Stimulated activated CD4-positive, alpha-beta T cell treated with anti-CD3 and anti-CD28 coated beads, Interleukin-4, amount 100 ng/mL, for 48 hours (primary cell): ENCODE data around the gene EDA.
"Not testable (repeated sequence)": the region's sequence is repeated elsewhere in the genome, so short reads cannot be mapped to it uniquely, and the experiment has no call there.

Experiments
- DNase-seq, 2 donors: peaks; one replicate each; pipeline ENCODE4 v3.0.0-alpha.2; 2020; ENCODE audit warnings: low read depth in 2 of 2

EDA gene

DNA sequence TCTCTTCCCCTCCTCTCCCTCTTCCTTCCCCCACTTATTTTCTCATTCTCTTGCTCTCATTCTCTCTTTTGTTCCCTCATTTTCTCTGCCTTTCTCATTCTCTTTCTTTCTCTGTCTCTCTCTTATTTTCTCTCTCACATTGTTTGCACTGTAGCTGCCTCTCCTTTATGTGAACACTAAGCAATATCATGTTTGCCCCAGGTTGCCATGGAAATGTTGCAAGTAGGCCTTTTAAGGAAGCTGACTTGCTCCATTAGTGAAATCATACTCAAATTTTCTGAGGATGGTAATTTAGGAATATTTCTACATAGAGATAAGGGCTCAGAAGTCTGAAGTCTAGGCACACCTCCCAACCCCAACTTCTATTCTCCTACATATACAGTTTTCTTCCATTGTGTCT, 130.1 kb downstream of the EDA start:
- DNase-seq = no peak

DNA sequence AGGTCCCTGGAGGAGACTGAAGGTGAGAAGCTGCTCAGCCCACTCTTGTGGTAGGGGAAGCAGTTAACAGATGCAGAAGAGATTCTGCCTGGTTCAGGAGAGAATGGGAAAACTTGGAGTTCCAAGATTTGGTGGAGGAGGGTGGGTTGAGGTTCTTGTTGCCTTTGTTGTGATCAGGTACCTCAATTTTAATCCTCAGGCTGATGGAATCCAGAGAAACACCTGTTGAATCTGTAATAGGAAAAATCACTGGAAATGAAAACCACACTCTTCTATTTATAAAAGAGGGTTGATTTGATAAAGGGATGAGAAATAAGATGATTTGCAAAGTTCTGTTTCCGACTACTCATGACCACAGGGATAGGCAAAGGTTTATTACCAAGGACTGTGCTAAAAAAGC, 132.1 kb downstream of the EDA start:
- DNase-seq = no peak

DNA sequence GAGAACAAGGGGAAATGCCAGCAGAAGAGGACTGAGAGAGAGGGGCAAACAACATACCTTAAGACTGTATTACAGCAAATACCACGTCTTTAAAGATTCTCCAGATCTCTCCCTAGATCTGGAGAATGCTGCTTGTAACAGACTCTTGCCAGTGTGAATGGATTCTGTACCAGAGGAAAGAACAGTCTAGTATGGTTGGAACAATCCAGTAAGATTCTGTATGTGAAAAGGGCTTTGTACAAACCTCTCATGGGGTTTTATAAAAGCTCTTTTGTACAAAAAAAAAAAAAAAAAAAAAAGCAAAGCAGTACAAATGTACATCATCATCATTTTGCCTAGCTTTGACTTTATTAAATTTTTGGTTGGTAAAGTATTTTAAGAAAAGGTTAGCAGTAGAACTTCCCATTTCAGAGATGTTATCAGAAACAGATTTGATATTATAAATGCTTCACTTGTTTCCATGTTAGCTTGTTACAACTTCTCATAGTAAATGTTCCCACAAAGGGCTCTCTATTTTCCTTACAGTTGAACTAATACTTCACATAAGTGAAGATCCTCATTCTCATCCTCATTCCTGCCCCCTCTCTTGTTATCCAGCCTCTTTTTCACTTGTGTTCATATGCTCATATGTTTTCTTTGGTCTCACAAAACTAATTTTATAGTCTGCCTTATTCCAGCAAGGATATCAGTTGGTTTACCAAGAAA, 144.2 kb downstream of the EDA start:
- no peak for DNase-seq

DNA sequence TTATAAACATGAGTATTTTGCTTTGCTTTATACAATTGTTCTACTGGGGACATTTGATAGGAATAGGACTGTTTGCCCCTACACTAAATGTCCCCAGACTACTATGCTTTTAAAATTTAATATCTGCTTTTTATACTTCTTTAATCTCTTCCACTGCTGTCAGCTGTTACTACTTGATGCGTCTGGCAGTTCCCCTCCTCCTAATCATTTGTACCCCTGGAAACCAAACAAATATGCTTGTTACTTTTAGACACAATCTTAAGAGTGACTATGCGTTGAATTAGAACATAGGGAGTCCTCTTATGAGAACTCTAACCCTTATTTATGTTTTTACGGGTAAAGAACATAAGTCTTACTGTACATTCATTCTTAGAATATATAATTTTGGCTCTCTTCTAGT, 145.7 kb downstream of the EDA start:
- DNase-seq = no peak

DNA sequence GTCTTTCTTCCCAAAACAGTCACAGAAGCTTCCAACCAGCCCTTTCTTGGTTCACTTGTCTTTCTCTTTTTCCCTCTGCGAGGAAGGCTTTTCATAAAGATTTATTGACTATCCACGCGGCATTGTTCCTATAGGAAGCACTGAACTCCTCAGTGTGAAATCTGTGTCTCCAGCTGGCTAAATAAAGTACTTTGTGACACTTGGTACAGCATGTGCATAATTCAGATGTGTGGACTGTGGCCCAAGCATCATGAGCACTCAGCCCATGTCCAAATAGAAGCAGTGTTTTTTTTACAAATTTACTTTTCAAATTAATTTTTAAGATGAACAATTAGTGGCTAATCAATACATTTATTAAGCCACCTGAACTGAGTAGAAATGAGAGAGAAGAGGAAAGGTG, 146.4 kb downstream of the EDA start:
- DNase-seq = no peak

DNA sequence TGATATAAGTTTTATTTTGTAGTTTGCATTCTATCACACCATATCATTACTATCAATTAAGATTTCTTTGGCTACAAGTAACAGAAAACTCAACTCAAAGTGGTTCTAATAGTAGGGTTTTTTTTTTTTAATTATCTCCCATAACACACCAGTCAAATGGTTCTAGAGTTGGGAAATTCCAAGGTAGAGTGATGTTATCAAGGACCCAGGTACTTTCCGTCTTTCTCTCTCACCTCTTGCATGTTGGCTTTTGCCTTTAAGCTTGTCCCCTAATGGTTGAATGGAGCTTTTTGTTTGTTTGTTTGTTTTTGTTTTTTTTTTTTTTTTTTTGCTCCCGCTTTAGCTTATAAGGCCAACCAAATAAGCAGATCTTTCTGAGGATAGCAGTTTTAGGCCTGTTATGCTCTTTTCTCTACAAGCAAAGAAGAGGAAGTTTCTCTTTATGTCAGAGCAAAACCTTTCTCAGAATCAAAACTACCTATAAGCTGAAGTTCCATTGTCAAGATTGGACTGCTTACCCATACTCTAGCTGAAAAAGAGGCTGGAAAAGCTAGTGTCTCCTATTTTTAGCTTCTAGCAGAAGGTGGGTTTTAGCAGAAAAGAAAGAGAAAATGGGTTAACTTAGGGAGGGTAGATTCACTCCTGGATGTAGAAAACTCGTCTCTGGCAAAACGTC, 177.5 kb downstream of the EDA start:
- no peak for DNase-seq

DNA sequence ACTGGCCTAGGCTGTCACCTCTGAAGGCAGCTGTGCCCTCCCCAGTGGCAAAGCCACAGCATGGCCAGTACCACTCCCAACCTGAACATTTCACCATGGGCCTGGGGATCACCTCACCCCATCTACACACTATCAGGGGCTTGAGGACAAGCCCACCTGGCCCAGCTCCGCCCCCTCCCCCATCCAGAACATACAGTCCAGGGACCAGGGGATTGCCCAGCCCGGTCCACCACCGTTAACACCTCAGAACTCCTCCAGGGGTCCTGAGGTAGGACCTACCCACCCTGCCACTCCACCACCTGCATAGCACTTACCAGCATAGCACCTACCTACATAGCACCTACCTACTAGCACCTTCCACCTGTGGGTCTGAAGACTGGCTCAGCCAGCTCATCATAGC, 179.8 kb downstream of the EDA start:
- no peak for DNase-seq

DNA sequence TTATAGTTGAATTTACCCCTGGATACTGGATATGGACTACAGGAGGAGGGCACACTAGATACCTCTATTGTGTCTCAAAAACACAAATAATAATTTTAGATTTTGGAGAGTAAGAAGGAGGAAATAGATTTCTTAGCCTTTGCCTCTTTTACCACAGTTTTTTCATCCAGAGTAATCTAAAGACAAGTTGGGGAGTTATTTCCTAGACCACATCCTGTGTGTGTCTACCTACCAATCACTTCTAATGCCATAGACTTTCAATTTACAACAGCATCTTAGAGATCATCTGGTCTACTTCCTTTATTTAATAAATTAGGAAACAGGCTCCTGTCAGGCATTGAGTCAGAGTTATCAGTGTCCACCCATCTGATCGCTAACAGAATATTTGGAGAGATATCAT, 191.5 kb downstream of the EDA start:
- DNase-seq = no peak

DNA sequence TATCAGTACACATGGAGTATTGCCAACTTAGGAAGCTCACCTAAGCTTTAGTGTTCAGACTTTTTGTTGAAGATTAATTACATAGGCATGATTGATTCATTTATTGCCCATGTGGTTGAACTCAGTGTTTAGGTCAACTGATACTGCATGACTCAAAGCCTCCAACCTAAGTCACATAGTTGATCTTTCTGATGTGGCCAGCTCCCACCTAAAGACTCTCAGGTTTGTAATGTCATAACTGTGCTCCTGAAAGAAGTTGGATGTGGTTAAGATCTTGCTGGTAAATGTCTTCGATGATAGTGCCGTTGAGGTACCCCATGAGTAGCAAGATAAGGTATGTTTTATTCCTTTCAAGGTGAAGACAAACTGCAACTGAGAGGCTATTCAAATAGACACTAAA, 192.5 kb downstream of the EDA start:
- DNase-seq = peak in 1 of 2 donors; percentile 2

DNA sequence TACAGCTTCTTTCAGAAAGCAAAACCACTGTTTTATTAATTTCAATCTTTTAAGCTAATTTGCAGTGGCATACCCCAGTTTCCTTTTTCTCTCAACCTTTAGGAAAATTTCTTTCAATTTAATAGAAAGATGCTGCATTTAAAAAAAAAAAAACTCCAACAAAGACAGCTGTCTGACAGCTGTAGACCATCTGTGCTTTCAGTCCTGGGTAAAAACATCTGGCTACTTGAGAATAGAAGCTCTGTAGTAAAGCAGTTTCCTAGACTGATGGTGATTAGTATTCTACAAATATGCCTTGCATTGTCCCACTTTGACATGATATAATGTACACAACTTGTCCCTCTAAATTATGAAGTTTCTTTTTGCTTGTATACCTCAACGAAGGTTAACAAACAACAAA, 197.8 kb downstream of the EDA start:
- DNase-seq = no peak

DNA sequence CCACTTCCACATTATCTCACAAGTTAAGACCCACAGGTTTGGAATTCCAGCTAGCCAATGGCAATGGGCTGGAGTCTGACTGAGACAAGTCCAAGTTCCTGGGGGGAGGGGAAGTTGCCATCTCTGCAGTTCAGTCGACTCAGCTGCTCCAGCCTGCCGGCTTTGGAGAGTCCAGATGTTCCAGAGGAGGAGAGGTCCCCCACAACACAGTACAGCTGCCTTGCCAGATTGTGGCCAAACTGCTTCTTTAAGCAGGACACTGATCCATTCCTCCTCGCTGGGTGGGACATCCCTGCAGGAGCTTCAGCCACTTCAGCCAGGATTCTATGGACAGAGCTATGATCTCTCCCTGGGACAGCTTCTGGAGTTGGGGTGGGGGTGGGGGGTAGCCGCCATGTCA, 199.2 kb downstream of the EDA start:
- DNase-seq = no peak

DNA sequence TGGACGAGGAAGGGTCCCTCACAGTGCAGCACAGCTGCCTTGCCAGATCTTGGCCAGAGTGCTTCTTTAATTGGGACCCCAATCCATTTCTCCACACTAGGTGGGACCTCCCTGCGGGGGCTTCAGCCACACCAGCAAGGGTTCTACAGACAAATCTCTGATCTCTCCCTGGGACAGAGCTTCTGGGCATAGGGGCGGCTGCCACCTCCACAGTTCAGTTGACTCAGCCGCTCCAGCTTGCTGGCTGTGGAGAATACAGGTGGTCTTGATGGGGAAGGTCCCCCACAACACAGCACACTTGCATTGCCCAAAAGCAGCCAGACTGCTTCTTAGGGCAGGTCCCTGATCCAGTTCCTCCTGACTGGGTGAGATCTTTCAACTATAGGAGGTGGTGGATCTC, 199.6 kb downstream of the EDA start:
- no peak for DNase-seq

DNA sequence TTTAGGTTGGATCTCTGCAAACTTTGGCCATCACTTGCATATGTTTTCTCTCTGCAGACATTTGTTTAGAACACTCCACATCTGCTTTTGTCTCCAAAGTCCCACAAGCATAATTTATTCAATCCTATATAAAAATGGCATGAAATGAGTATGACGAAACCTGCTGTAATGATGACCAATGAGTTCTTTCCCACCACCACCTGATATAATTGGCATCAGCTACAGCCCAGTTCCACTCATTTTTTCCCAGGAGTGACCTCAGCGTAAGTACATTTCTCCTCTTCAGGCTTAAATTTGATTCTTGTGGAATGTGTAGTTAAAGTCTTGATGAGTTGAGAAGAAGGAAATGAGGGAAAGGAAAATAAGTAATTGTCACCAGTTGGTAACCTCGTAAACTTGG, 228.7 kb downstream of the EDA start:
- no peak for DNase-seq

DNA sequence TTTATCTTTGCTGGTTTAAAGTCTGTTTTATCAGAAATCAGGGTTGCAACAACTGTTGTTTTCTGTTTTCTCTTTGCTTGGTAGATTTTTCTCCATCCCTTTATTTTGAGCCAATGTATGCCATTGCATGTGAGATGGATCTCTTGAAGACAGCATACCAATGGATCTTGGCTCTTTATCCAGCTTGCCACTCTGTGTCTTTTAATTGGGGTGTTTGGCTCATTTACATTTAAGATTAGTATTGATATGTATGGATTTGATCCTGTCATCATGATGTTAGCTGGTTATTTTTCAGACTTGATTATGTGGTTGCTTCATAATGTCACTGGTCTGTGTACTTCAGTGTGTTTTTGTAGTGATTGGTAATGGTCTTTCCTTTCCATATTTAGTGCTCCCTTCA, 244.1 kb downstream of the EDA start:
- DNase-seq = not testable (repeated sequence)

DNA sequence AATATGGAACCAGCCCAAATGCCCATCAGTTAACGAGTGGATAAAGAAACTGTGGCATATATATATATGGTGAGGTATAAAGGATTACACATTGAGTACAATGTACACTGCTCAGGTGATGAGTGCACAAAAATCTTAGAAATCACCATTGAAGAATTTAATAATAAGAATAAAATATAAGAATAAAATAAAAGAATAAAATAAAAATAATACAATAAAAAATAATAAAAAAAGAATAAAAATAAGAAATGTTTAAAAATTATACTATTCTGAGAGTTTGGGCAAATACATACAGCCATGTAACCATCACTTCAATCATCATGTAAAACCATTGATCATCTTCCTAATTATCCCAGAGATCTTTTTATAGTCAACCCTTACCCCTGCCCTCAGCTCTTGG, 260.3 kb downstream of the EDA start:
- no peak for DNase-seq

DNA sequence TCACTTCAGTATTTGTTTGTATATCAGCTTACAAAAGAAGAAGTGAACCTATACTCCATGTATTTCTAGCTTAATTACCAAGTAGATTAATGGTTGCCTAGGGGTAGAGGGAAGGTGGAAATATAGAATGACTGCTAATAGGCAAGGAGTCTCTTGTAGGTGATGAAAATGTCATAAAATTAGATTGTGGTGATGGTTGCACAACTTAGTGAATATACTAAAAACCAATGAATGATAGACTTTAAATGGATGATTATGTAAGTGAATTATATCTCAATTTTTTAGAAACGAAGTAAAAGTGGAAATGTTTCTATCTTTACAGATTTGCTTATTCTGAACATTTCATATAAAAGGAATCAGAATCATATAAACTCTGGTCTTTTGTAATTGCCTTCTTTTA, 268.3 kb downstream of the EDA start:
- DNase-seq = no peak

DNA sequence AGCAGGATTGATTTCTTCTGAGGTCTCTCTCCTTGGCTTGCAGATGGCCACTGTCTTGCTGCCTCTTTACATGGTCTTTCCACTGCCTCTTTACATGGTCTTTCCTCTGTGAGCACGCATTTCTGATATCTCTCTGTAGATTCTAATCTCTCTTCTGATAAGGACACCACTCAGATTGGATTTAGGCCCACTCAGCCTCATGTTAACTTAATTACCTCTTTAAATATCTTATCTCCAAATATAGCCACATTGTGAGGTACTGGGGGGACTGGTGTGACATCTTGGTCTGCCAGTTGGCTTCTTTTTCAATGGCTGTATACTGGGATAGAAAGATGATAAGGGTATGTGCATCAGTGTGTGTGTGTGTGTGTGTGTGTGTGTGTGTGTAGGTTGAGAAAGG, 280.1 kb downstream of the EDA start:
- no peak for DNase-seq

DNA sequence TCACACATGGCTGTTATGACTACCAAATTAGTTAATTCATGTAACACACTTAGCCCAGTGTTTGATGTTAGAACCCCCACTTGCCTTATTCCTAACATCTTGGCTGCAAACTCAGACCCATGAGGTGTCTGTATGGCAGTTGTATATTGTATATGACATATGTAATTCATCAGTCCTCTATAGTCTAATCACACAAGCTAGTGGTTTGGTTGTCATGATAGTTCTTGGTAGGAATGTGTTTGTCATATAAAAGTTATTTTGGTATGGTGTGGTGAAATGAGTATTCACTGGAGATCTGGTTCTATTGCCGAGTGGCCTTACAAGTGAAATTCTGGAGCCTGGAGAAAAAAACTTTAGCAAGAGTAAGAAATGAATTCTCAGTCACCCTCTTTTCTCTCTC, 284.6 kb downstream of the EDA start:
- no peak for DNase-seq

DNA sequence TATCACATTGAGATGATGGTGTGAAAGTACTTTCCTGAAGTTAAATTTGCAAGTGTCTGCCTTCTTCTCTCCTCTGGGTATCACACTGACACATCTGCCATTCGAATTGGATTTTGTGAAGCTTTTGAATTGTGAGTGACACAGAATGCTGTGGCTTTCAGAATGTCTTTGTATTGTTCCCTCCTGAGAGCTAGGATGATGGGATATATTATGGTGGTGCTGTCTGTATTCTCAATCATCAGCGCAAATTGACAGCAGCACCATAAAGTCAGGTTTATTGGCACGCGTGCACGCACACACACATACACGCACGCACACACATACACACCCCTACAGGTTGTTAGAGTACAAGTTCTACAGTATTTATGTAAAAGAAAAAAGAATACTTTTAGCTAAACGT, 290.5 kb downstream of the EDA start:
- DNase-seq = no peak

DNA sequence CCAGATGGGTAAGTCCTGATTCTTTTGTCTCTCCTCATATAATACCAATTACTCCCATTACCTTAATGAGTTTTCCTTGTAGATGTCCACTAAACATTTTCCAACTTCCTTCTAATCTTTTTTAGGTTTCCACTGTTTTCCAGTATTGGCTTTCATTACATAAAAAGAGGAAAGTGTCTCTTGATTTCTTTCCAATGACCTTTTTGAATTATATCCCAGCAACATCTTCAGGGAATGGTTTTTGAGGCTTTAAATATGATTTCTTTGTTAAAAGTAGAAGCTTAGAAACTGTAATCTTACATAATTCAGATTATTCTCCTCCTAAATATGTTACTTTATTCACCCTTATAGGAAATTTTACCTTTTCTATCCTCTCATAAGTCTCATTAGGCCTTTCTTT, 298.9 kb downstream of the EDA start:
- DNase-seq = no peak

DNA sequence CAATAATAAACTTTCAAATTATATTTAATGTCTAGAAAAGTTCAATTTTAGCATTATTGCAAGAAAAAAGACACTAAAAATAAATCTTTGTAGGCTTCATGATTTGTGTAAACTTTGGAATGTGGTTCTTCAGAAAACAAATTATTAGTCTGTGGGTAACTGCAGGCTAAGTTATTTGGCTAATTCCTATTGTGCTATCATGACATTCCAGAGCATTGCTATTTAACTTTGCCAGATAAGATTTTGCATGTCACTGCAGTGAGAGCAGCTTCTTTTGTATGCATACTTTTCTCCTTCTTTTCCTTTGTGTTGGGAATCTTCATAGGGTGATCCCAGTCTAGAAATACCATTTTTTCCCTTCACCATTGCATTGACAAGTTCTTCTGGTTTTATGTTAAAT, 303.8 kb downstream of the EDA start:
- DNase-seq = no peak

DNA sequence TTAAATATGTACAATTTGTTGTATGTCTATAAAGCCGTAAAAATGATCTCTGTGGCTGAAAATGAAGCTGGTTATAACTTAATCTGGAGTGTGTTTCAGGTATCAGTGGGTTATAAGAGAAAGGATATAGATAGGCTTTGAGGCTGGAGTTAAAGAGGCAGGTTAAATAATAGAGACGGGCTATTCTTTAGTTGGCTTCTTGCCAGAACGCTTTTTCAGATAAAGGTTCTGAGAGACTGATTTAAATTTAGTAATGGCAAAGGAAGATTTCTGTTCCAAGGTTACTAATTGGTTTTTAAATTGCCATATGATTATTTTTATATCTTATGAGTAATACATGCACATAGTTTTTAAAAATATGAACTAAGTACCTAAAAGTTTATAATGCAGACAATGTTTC, 316.4 kb downstream of the EDA start:
- no peak for DNase-seq

DNA sequence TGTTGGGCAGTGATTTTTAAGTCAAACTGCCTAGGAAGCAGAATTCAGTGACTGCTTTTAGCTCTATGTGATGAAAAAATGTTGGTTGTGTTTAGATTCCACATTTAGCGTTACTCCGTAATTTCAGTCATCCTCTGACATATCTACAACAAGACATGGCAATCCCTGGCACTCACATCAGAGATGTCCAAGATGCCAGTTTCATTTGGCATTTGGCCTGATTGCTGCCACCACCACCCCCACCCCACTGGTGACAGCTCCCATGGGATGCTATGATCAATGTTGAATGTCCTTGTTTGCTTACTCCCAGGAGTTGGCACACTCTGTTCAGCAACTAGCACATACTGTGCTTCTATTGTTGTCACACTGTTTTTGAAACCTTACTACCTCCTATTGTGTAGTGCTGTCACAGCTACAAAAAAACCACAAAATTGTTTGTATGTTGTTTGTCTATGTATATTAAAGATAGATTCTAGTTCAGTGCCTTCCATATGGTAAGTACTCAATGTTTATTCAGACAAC, 332.4 kb downstream of the EDA start:
- no peak for DNase-seq

DNA sequence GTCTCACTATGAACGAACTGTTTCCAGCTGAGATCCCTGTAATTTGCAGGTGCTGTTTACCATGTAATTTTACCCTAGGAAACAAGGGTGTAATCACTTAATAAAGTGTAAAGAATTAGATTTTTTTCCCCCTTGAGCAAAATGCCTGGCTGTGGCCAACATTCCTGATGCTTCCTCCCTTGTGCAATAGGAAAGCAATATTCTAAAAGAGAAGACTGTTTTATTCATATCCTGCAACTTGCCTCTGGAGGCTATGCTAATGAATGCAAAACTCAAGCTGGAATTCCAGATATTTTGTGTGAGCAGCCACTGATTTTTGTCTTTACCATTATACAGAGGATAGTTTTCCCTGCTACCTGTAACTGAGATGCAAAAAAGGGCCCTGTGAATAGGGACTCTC, 335.8 kb downstream of the EDA start:
- no peak for DNase-seq
